HG02610 (cell line): ENCODE data around the gene EIF3C.
"Not testable (repeated sequence)": the region's sequence is repeated elsewhere in the genome, so short reads cannot be mapped to it uniquely, and the experiment has no call there.

Experiments used
- ATAC-seq: cut with Tn5 transposase; IDR thresholded peaks from one replicate; pipeline ENCODE4 v1.9.1; 2021; ENCODE audit warnings: mild to moderate bottlenecking, moderate library complexity; ENCODE audit not compliant: unreplicated experiment

The EIF3C gene

GRCh38 chr16:28746618-28747350 is 35.5 kb downstream of the EIF3C start:
- ATAC-seq = not testable (repeated sequence)

GRCh38 chr16:28749997-28750465 is 38.8 kb downstream of the EIF3C start:
- ATAC-seq = peak; percentile 93

GRCh38 chr16:28750469-28751067 is 39.3 kb downstream of the EIF3C start:
- ATAC-seq = not testable (repeated sequence)

GRCh38 chr16:28751487-28751886 is 40.2 kb downstream of the EIF3C start, which contains the start of gene NPIPB9:
Gene NPIPB9, plus strand, starts transcription at chr16:28751787.
- not testable (repeated sequence) for ATAC-seq

DNA sequence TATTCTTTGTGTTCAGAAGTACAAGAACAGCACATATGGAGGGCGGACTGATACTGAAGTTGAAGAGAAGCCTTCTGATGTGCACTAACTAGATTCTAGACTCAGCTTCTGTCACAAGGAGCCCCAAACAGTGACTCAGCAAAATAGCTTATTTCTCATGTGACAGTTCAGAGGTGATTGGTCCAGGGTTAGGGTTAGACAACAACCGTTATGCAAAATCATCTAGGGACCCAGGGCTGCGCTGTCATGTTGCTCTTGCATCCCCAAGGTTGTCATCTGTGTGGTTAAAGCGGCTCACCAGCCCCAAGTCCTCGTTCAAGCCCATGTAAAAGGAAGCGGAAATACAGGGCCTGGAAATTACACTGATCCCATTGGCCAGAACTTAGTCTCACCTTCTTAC is 70.4 kb downstream of the EIF3C start:
- not testable (repeated sequence) for ATAC-seq

GRCh38 chr16:28782357-28782756 is 71.1 kb downstream of the EIF3C start:
- ATAC-seq = not testable (repeated sequence)
